HepG2 (cell line): ENCODE results near the gene LAP3. TPM values are rescaled to one million over a fixed set of nuclear protein-coding genes. Genes with fewer than 3 reads are reported as not detected.

Experiments used
- ARNTL ChIP-seq: sonication (generic); formaldehyde crosslinking; IDR thresholded peaks from 2 replicates; pipeline ENCODE4 v1.4.0; 2020; ENCODE audit warnings: mild to moderate bottlenecking, missing genetic modification reagents
- ATF7-NPFF ChIP-seq: sonication (generic); formaldehyde crosslinking; IDR thresholded peaks from 2 replicates; pipeline ENCODE4 v1.8.1; 2023; ENCODE audit warnings: mild to moderate bottlenecking, low read depth, missing genetic modification reagents, moderate library complexity
- FOXA3 ChIP-seq: IDR thresholded peaks from 2 replicates; pipeline ENCODE4 v1.6.1; 2016; ENCODE audit warnings: missing genetic modification reagents, missing compliant biosample characterization
- FOXK1 ChIP-seq: sonication (generic); formaldehyde crosslinking; IDR thresholded peaks from 2 replicates; pipeline ENCODE4 v1.4.0; 2020; ENCODE audit warnings: low read depth, missing genetic modification reagents, borderline replicate concordance
- HOXA3 ChIP-seq: sonication (generic); formaldehyde crosslinking; IDR thresholded peaks from 2 replicates; pipeline ENCODE4 v1.5.0; 2020; ENCODE audit warnings: missing genetic modification reagents
- NPAS2 ChIP-seq: sonication (generic); formaldehyde crosslinking; IDR thresholded peaks from 2 replicates; pipeline ENCODE4 v1.8.0; 2022; ENCODE audit warnings: mild to moderate bottlenecking, missing genetic modification reagents, borderline replicate concordance
- PAWR ChIP-seq: sonication (generic); formaldehyde crosslinking; IDR thresholded peaks from 2 replicates; pipeline ENCODE4 v1.4.0; 2020; ENCODE audit warnings: missing genetic modification reagents, mild to moderate bottlenecking, borderline replicate concordance
- RXRA ChIP-seq: sonication (generic); formaldehyde crosslinking; IDR thresholded peaks from 2 replicates; pipeline ENCODE4 v1.5.1; 2020; ENCODE audit warnings: missing genetic modification reagents
- SNAI1 ChIP-seq: sonication (generic); formaldehyde crosslinking; IDR thresholded peaks from 2 replicates; pipeline ENCODE4 v1.5.0; 2020; ENCODE audit warnings: mild to moderate bottlenecking, missing genetic modification reagents, borderline replicate concordance
- TFDP1 ChIP-seq: IDR thresholded peaks from 2 replicates; pipeline ENCODE4 v1.6.1; 2016; ENCODE audit warnings: missing compliant biosample characterization, missing genetic modification reagents, borderline replicate concordance
- TFE3 ChIP-seq: IDR thresholded peaks from 2 replicates; pipeline ENCODE4 v1.6.1; 2016
- TRAFD1 ChIP-seq: sonication (generic); formaldehyde crosslinking; IDR thresholded peaks from 2 replicates; pipeline ENCODE4 v1.5.1; 2020; ENCODE audit warnings: missing genetic modification reagents, mild to moderate bottlenecking, borderline replicate concordance
- ZBED4 ChIP-seq: sonication (generic); formaldehyde crosslinking; IDR thresholded peaks from 2 replicates; pipeline ENCODE4 v1.4.0; 2020; ENCODE audit warnings: missing genetic modification reagents, borderline replicate concordance
- ZNF296 ChIP-seq: sonication (generic); formaldehyde crosslinking; conservative IDR thresholded peaks from 2 replicates; pipeline ENCODE4 v1.5.0; 2020; ENCODE audit warnings: mild to moderate bottlenecking, missing genetic modification reagents
- polyA plus RNA-seq, 8 experiments: library from polyadenylated mRNA; depleted of rRNA in 3 of 8; stranded (reverse) in 7 of 8; unstranded in 1 of 8; fragments of >200 nt; fragmentation: Illumina TruSeq in 4 of 8; extraction: Trizol in 4 of 8; gene quantifications; 2 replicates each; pipeline versions ENCODE4 v1.2.1 to v1.2.3, GENCODE V29; 2011 to 2016; ENCODE audit warnings: low read depth in 4 of 8, missing spikeins in 1 of 8, mixed read lengths in 1 of 8; ENCODE audit not compliant: insufficient read depth in 1 of 8
- total RNA-seq, 5 experiments: library from RNA; depleted of rRNA; stranded (reverse); fragments of >200 nt; fragmentation: Illumina TruSeq; extraction: Trizol; gene quantifications; 2 replicates each; pipeline ENCODE4 v1.2.3, GENCODE V29; 2016; ENCODE audit warnings: low read depth in 1 of 5
- TF ChIP-seq, protein P1 (sequence below): fragments of 450-650 bp; IDR thresholded peaks from 2 replicates; pipeline ENCODE4 v1.6.1; 2016
- TF ChIP-seq, protein P2 (sequence below): sonication (generic); formaldehyde crosslinking; IDR thresholded peaks from 2 replicates; pipeline ENCODE4 v1.4.0; 2020; ENCODE audit warnings: missing genetic modification reagents, borderline replicate concordance

The LAP3 gene
- total and polyA plus RNA-seq, 2 of the 13 experiments (the other 11 are each of a cell fraction or from before 2014, with no cell fraction given) = 106 to 125 TPM

DNA sequence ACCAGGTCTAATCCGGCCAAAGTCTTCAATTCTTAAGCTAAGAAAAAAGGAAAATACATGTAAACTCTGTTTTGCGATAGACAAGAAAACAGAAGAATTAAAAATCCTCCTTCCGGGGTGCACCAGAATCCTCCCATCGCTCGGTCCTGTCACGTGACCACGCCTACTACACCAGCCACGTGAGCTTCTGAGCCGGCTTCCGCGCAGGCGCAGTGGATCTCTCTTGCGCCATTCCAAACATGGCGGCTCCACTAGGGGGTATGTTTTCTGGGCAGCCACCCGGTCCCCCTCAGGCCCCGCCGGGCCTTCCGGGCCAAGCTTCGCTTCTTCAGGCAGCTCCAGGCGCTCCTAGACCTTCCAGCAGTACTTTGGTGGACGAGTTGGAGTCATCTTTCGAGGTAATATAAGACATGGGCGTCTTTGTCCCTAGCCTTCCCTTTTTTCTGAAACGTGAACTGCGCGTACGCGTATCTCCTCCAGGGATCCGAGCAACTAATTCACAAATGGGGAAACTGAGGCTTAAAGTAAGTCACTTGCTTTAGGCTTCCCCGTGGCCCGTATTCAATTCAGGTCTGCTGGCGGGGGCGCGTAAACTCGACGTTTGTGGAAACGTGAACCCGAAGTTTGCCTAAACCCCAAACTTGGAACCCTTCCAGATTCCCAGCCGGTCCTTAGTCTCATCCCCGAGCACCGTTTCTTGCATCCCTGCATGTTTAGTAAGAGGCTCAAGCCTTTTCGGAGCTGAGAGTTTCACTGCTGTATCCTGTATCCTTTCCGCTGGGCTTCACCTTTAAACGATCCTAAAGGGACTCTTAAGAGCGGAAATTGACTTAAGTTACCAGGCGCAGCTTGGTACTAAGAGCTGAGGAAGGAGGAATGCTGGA is 37.7 kb downstream of the LAP3 start, which contains the start of gene MED28 (continued):
- TF ChIP-seq TFE3 (CRISPR knock-in tag) (peak; percentile 96), RXRA (CRISPR knock-in tag) (0 out of 2 replicates have a peak, but pooled peaks have one; percentile 35), FOXA3 (peak; percentile 14; the same call in 1 of the 2 replicates), TFDP1 (no peak), SNAI1 (no peak), FOXK1 (CRISPR knock-in tag) (peak; percentile 76; the same call in 1 of the 2 replicates), HOXA3 (CRISPR knock-in tag) (peak; percentile 93), ZBED4 (CRISPR knock-in tag) (no peak), NPAS2 (CRISPR knock-in tag) (no peak), TRAFD1 (CRISPR knock-in tag) (no peak), ZNF296 (CRISPR knock-in tag) (no peak), ATF7-NPFF (CRISPR knock-in tag) (no peak), PAWR (CRISPR knock-in tag) (no peak), ARNTL (peak; percentile 78; the same call in 1 of the 2 replicates)
- TF ChIP-seq, protein P1, sequence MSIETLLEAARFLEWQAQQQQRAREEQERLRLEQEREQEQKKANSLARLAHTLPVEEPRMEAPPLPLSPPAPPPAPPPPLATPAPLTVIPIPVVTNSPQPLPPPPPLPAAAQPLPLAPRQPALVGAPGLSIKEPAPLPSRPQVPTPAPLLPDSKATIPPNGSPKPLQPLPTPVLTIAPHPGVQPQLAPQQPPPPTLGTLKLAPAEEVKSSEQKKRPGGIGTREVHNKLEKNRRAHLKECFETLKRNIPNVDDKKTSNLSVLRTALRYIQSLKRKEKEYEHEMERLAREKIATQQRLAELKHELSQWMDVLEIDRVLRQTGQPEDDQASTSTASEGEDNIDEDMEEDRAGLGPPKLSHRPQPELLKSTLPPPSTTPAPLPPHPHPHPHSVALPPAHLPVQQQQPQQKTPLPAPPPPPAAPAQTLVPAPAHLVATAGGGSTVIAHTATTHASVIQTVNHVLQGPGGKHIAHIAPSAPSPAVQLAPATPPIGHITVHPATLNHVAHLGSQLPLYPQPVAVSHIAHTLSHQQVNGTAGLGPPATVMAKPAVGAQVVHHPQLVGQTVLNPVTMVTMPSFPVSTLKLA = peak; percentile 72
- TF ChIP-seq, protein P2, sequence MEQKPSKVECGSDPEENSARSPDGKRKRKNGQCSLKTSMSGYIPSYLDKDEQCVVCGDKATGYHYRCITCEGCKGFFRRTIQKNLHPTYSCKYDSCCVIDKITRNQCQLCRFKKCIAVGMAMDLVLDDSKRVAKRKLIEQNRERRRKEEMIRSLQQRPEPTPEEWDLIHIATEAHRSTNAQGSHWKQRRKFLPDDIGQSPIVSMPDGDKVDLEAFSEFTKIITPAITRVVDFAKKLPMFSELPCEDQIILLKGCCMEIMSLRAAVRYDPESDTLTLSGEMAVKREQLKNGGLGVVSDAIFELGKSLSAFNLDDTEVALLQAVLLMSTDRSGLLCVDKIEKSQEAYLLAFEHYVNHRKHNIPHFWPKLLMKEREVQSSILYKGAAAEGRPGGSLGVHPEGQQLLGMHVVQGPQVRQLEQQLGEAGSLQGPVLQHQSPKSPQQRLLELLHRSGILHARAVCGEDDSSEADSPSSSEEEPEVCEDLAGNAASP (CRISPR knock-in tag) = no peak
